HG03045 (cell line): ENCODE measurements around the gene CSNK1A1.
"Not testable (repeated sequence)": the region's sequence is repeated elsewhere in the genome, so short reads cannot be mapped to it uniquely, and the experiment has no call there.

Experiments
- ATAC-seq: cut with Tn5 transposase; IDR thresholded peaks from one replicate; pipeline ENCODE4 v1.9.1; 2021; ENCODE audit warnings: mild to moderate bottlenecking, moderate library complexity; ENCODE audit not compliant: unreplicated experiment

The CSNK1A1 gene

GRCh38 chr5:149464796-149465489 is 86.3 kb downstream of the CSNK1A1 start:
- ATAC-seq = no peak

GRCh38 chr5:149461907-149462306 is 89.3 kb downstream of the CSNK1A1 start:
- not testable (repeated sequence) for ATAC-seq

GRCh38 chr5:149459891-149460290 is 91.3 kb downstream of the CSNK1A1 start:
- ATAC-seq = no peak

- ATAC-seq = no peak
These were observed 93.9 kb downstream of the CSNK1A1 start for GRCh38 chr5:149457393-149457763.

GRCh38 chr5:149456597-149457392 is 94.4 kb downstream of the CSNK1A1 start:
- ATAC-seq = no peak

- no peak for ATAC-seq
These were observed 95.3 kb downstream of the CSNK1A1 start for GRCh38 chr5:149455889-149456409.

GRCh38 chr5:149453618-149454415 is 97.4 kb downstream of the CSNK1A1 start:
- ATAC-seq = no peak

GRCh38 chr5:149452665-149453617 is 98.3 kb downstream of the CSNK1A1 start:
- ATAC-seq = no peak

GRCh38 chr5:149452007-149452664 is 99.1 kb downstream of the CSNK1A1 start:
- ATAC-seq = no peak

- no peak for ATAC-seq
These were observed 101.0 kb downstream of the CSNK1A1 start for GRCh38 chr5:149450199-149450598.

- ATAC-seq = no peak
These were observed 102.2 kb downstream of the CSNK1A1 start for GRCh38 chr5:149448831-149449714.

- ATAC-seq = no peak
These were observed 102.8 kb downstream of the CSNK1A1 start for GRCh38 chr5:149448431-149448830.

GRCh38 chr5:149447373-149448367 is 103.6 kb downstream of the CSNK1A1 start:
- no peak for ATAC-seq

- ATAC-seq = not testable (repeated sequence)
These were observed 104.4 kb downstream of the CSNK1A1 start for GRCh38 chr5:149446794-149447193.

GRCh38 chr5:149445739-149446369 is 105.4 kb downstream of the CSNK1A1 start:
- no peak for ATAC-seq

GRCh38 chr5:149445343-149445738 is 105.9 kb downstream of the CSNK1A1 start:
- no peak for ATAC-seq

GRCh38 chr5:149444430-149444829 is 106.8 kb downstream of the CSNK1A1 start:
- not testable (repeated sequence) for ATAC-seq
